T-cell (primary cell): Measurements from ENCODE around the gene KRT4. TPM values are rescaled to one million over a fixed set of nuclear protein-coding genes. Genes with fewer than 3 reads are reported as not detected.
"Not testable (repeated sequence)": the region's sequence is repeated elsewhere in the genome, so short reads cannot be mapped to it uniquely, and the experiment has no call there.

ENCODE experiments used
- ATAC-seq, 4 experiments: fragments of 200-7000 bp in 3 of 4; fragments of 150-1000 bp in 1 of 4; cut with Tn5 transposase; replicated peaks in 1 of 4; 1 replicate in 3 of 4; 2 replicates in 1 of 4; pipeline ENCODE4 v1.10.0; 2021; ENCODE audit warnings: moderate library complexity in 3 of 4, mild to moderate bottlenecking in 2 of 4, moderate number of reproducible peaks in 1 of 4
- CTCF ChIA-PET, 2 donors: fragments of 300-600 bp; sonication (Branson Sonifier 250); formaldehyde crosslinking; loops; one replicate each; lab custom pipeline; 2022; ENCODE audit warnings: antibody characterized with exemption in 2 of 2; lab: Charles Lee
- POLR2A ChIA-PET, 2 donors: fragments of 300-600 bp; sonication (Branson Sonifier 250); formaldehyde crosslinking; loops; one replicate each; lab custom pipeline; 2022; ENCODE audit warnings: antibody characterized with exemption in 2 of 2; lab: Charles Lee
- DNase-seq, 35 experiments: peaks; one replicate each; pipeline versions ENCODE4 v3.0.0 to v3.0.0-alpha.2; 2013 to 2023
- H3K27ac ChIP-seq: one replicate; pipeline ENCODE4 v1.5.1; 2013; ENCODE audit warnings: low read length
- H3K27me3 ChIP-seq, 2 experiments: replicated peaks in 1 of 2; 1 replicate in 1 of 2; 2 replicates in 1 of 2; pipeline versions ENCODE4 v1.6.1 to v1.7.0; 2013; ENCODE audit warnings: low read length in 1 of 2, mixed read lengths in 1 of 2; ENCODE audit not compliant: control insufficient read depth in 2 of 2, insufficient read depth in 2 of 2; ENCODE audit errors: extremely low read depth in 1 of 2
- H3K36me3 ChIP-seq, 2 donors: 1 replicate in 1 of 2; 2 replicates in 1 of 2; pipeline versions ENCODE4 v1.6.1 to v1.7.0; 2013; ENCODE audit warnings: low read length in 1 of 2; ENCODE audit not compliant: control insufficient read depth in 2 of 2, insufficient read depth in 1 of 2; ENCODE audit errors: extremely low read depth in 1 of 2
- H3K4me1 ChIP-seq, 2 experiments: 1 replicate in 1 of 2; 2 replicates in 1 of 2; pipeline versions ENCODE4 v1.6.1 to v1.7.0; 2013; ENCODE audit warnings: low read length in 2 of 2, mixed read lengths in 1 of 2; ENCODE audit not compliant: insufficient read depth in 2 of 2, control insufficient read depth in 1 of 2; ENCODE audit errors: extremely low read depth in 1 of 2
- H3K4me3 ChIP-seq, 2 donors: 1 replicate in 1 of 2; 2 replicates in 1 of 2; pipeline versions ENCODE4 v1.5.1 to v1.7.0; 2013; ENCODE audit warnings: mild to moderate bottlenecking in 2 of 2, low read length in 1 of 2, moderate library complexity in 1 of 2; ENCODE audit not compliant: control insufficient read depth in 1 of 2; ENCODE audit errors: extremely low read depth in 1 of 2
- H3K9me3 ChIP-seq: 2 replicates; pipeline ENCODE4 v1.7.0; 2013
- H3K27ac Mint-ChIP-seq, 2 donors: one replicate each; pipeline ENCODE4 v1.8.0; 2020 to 2021; ENCODE audit warnings: mild to moderate bottlenecking in 2 of 2, mixed read lengths in 2 of 2
- H3K27me3 Mint-ChIP-seq, 2 donors: one replicate each; pipeline ENCODE4 v1.8.0; 2021 to 2022; ENCODE audit warnings: mixed read lengths in 2 of 2
- H3K36me3 Mint-ChIP-seq: one replicate; pipeline ENCODE4 v1.8.0; 2021; ENCODE audit warnings: mixed read lengths
- H3K4me1 Mint-ChIP-seq, 3 donors: one replicate each; pipeline ENCODE4 v1.8.0; 2020 to 2022; ENCODE audit warnings: mixed read lengths in 3 of 3, mild to moderate bottlenecking in 1 of 3
- H3K4me3 Mint-ChIP-seq, 3 donors: one replicate each; pipeline ENCODE4 v1.8.0; 2020 to 2022; ENCODE audit warnings: mild to moderate bottlenecking in 3 of 3, mixed read lengths in 3 of 3, moderate library complexity in 3 of 3
- H3K9me3 Mint-ChIP-seq, 3 donors: one replicate each; pipeline ENCODE4 v1.8.0; 2020 to 2022; ENCODE audit warnings: mixed read lengths in 3 of 3
- WGBS: methylation state at CpG from one replicate; pipeline ENCODE4 v1.1.5; 2013; ENCODE audit warnings: missing lambda C conversion rate; ENCODE audit not compliant: insufficient coverage; 5-methylcytosine and 5-hydroxymethylcytosine counted together
- total RNA-seq, 35 experiments: library from RNA in 6 of 35; stranded (reverse) in 6 of 35; fragments of 120-200 nt in 1 of 35; gene quantifications; one replicate each; pipeline versions ENCODE4 v1.2.1 to v1.2.4 and lab custom pipeline; 2013 to 2026

KRT4 gene
- total RNA-seq, 5 donors from 2014 or later (not counting 1 experiment from before 2014, with no cell fraction given) = not detected

GRCh38 chr12:52796839-52797528, 16.9 kb downstream of the KRT4 start:
- POLR2A ChIA-PET = interaction anchor here in 1 of 2 donors (0.6 kb wide), 1 partner anchor 34 kb away, joined by 3 read pairs; no protein-coding TSS in a partner anchor
- WGBS = 100% methylated on average over 1 of the region's 3 CpGs

GRCh38 chr12:52796429-52796794, 17.5 kb downstream of the KRT4 start:
- no peaks in the 10 kb centered on the region for H3K36me3 ChIP-seq
- H3K27ac Mint-ChIP-seq = no peak overlapping the region
- ChIA-PET CTCF (no interaction called here), POLR2A (interaction anchor here in 1 of 2 donors (0.6 kb wide), 1 partner anchor 35 kb away, joined by 3 read pairs; no protein-coding TSS in a partner anchor)
- no peaks in the 10 kb centered on the region for H3K4me1 ChIP-seq
- H3K9me3 Mint-ChIP-seq = no peaks in the 10 kb centered on the region
- no peaks in the 10 kb centered on the region for H3K36me3 Mint-ChIP-seq
- WGBS = no CpG with 5 or more reads among the region's 3 CpGs
- peaks cover 0 to 9% (median 3%) of the 10 kb centered on the region in 3 donors for H3K4me1 Mint-ChIP-seq
- H3K27ac ChIP-seq = no peak overlapping the region
- DNase-seq (no peak), ATAC-seq (no peak)
- H3K4me3 Mint-ChIP-seq = no peak overlapping the region
- no peak overlapping the region for H3K4me3 ChIP-seq
- H3K27me3 Mint-ChIP-seq = peaks cover 2 to 4% of the 10 kb centered on the region in 2 donors
- H3K9me3 ChIP-seq = no peaks in the 10 kb centered on the region
- peaks cover 0 to 11% of the 10 kb centered on the region in 2 experiments for H3K27me3 ChIP-seq

More at GRCh38 chr12:52796839-52797528, 16.9 kb downstream of the KRT4 start:
- H3K36me3 ChIP-seq = no peaks in the 10 kb centered on the region
- H3K9me3 ChIP-seq = no peaks in the 10 kb centered on the region
- Mint-ChIP-seq H3K4me1 (peaks cover 0 to 9% (median 3%) of the 10 kb centered on the region in 3 donors), H3K4me3 (no peak overlapping the region), H3K27me3 (no peaks in the 10 kb centered on the region), H3K27ac (no peak overlapping the region), H3K36me3 (no peaks in the 10 kb centered on the region), H3K9me3 (no peaks in the 10 kb centered on the region)
- DNase-seq = no peak
- no peaks in the 10 kb centered on the region for H3K4me1 ChIP-seq
- no peak overlapping the region for H3K4me3 ChIP-seq
- CTCF ChIA-PET = no interaction called here
- no peak overlapping the region for H3K27ac ChIP-seq
- H3K27me3 ChIP-seq = peaks cover 0 to 8% of the 10 kb centered on the region in 2 experiments
- no peak for ATAC-seq

- 90% methylated on average over 14 of the region's 17 CpGs for whole genome bisulfite sequencing
- Mint-ChIP-seq H3K27ac (no peak within 1 kb of the TSS), H3K36me3 (no peaks in the 10 kb centered on the region), H3K27me3 (peaks cover 2 to 4% of the 10 kb centered on the region in 2 donors), H3K4me1 (peaks cover 0 to 9% (median 3%) of the 10 kb centered on the region in 3 donors), H3K9me3 (no peaks in the 10 kb centered on the region), H3K4me3 (no peak within 1 kb of the TSS)
- Histone ChIP-seq H3K4me1 (no peaks in the 10 kb centered on the region), H3K4me3 (no peak within 1 kb of the TSS), H3K27me3 (peaks cover 0 to 14% of the 10 kb centered on the region in 2 experiments), H3K9me3 (no peaks in the 10 kb centered on the region), H3K27ac (no peak within 1 kb of the TSS), H3K36me3 (no peaks in the 10 kb centered on the region)
- ChIA-PET CTCF (no interaction called here), POLR2A (no interaction called here)
- DNase-seq (no peak), ATAC-seq (no peak)
Measured at GRCh38 chr12:52795694-52796428, 18.1 kb downstream of the KRT4 start, which contains the start of gene KRT3. Gene KRT3 (minus strand): TSS chr12:52796117. CDS start chr12:52796042, 75 bp downstream.

DNA sequence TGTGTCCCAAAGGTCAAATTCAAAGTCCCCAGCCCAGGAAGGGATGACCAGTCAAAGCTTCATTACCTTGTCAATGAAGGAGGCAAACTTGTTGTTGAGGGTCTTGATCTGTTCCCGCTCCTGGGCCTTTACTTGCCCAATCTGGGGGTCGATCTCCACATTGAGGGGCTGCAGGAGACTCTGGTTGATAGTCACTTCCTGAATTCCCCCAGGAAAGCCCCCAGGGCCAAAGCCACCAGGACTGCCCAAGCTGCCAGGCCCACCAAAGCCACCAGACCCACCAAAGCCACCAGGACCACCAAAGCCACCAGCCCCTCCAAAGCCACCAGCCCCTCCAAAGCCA, 18.6 kb downstream of the KRT4 start:
- H3K27me3 ChIP-seq = peaks cover 0 to 17% of the 10 kb centered on the region in 2 experiments
- CTCF ChIA-PET, H3K9me3 ChIP-seq, H3K36me3 Mint-ChIP-seq, H3K27ac ChIP-seq, ATAC-seq, H3K9me3 Mint-ChIP-seq, H3K36me3 ChIP-seq, DNase-seq, POLR2A ChIA-PET, H3K4me1 ChIP-seq, H3K27ac Mint-ChIP-seq, H3K4me1 Mint-ChIP-seq, H3K4me3 Mint-ChIP-seq, H3K4me3 ChIP-seq, H3K27me3 Mint-ChIP-seq: not testable (repeated sequence)
- WGBS = 83% methylated on average over 2 of the region's 2 CpGs

GRCh38 chr12:52794479-52795331, 19.2 kb downstream of the KRT4 start:
- no peaks in the 10 kb centered on the region for H3K9me3 Mint-ChIP-seq
- no peak for ATAC-seq
- peaks cover 0 to 7% of the 10 kb centered on the region in 2 experiments for H3K4me1 ChIP-seq
- DNase-seq = no peak
- peaks cover 10 to 13% of the 10 kb centered on the region in 2 donors for H3K27me3 Mint-ChIP-seq
- H3K36me3 ChIP-seq = no peaks in the 10 kb centered on the region
- H3K27ac Mint-ChIP-seq = no peak overlapping the region
- ChIA-PET CTCF (no interaction called here), POLR2A (no interaction called here)
- 81% methylated on average over 3 of the region's 5 CpGs for WGBS
- peaks cover 6 to 13% (median 11%) of the 10 kb centered on the region in 3 donors for H3K4me1 Mint-ChIP-seq
- H3K9me3 ChIP-seq = no peaks in the 10 kb centered on the region
- no peak overlapping the region for H3K4me3 Mint-ChIP-seq
- no peak overlapping the region for H3K4me3 ChIP-seq
- H3K27me3 ChIP-seq = peaks cover 0 to 23% of the 10 kb centered on the region in 2 experiments
- H3K36me3 Mint-ChIP-seq = no peaks in the 10 kb centered on the region
- H3K27ac ChIP-seq = no peak overlapping the region
